Measurements from ENCODE around the gene SUCNR1.

DNA sequence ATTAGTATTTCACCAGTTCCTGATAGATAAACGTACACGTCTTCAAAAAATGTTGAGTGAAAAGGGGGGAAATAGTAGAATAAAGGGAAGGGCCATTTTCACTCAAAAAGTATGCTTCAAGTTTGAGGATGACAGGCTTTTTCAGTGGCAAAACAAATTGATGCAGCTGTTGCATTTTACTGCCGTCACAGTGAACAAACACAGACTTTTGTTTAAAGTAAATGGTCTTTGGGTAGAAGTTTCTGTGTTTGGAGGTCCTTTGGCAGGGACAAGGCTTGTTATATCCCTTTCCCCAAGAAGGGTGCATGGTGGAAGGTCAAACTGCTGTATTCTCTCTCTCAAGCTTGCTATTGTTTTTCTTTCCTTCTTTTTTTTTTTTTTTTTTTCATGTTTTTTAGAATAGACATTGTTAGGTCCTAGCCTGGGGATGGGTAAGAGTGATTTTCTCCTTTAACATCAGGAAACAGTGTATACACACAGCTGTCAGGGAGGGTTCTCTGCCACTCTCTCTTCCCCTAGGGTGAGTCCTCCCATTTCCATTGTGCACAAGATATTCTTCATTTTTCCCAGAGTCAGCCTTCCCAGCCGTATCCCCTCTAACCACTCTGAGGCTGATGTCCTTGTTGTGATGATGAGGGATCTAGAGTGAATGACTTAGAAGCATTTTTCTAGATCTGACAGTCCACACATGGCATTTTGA, 6.6 kb upstream of the SUCNR1 start:
- TF ChIP-seq POLR2A (IDR thresholded peaks at IDR 0.05) (no peak), POLR2AphosphoS5 (IDR thresholded peaks at IDR 0.05) (no peak)
- TF ChIP-seq, protein P1, sequence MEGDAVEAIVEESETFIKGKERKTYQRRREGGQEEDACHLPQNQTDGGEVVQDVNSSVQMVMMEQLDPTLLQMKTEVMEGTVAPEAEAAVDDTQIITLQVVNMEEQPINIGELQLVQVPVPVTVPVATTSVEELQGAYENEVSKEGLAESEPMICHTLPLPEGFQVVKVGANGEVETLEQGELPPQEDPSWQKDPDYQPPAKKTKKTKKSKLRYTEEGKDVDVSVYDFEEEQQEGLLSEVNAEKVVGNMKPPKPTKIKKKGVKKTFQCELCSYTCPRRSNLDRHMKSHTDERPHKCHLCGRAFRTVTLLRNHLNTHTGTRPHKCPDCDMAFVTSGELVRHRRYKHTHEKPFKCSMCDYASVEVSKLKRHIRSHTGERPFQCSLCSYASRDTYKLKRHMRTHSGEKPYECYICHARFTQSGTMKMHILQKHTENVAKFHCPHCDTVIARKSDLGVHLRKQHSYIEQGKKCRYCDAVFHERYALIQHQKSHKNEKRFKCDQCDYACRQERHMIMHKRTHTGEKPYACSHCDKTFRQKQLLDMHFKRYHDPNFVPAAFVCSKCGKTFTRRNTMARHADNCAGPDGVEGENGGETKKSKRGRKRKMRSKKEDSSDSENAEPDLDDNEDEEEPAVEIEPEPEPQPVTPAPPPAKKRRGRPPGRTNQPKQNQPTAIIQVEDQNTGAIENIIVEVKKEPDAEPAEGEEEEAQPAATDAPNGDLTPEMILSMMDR (IDR thresholded peaks at IDR 0.05), result no peak
